Measurements from ENCODE around the gene DVL2.

- TF ChIP-seq POLR2AphosphoS5 (IDR thresholded peaks at IDR 0.05; ENCODE audit: low read depth, low read length), result no peak
- TF ChIP-seq, protein P1, sequence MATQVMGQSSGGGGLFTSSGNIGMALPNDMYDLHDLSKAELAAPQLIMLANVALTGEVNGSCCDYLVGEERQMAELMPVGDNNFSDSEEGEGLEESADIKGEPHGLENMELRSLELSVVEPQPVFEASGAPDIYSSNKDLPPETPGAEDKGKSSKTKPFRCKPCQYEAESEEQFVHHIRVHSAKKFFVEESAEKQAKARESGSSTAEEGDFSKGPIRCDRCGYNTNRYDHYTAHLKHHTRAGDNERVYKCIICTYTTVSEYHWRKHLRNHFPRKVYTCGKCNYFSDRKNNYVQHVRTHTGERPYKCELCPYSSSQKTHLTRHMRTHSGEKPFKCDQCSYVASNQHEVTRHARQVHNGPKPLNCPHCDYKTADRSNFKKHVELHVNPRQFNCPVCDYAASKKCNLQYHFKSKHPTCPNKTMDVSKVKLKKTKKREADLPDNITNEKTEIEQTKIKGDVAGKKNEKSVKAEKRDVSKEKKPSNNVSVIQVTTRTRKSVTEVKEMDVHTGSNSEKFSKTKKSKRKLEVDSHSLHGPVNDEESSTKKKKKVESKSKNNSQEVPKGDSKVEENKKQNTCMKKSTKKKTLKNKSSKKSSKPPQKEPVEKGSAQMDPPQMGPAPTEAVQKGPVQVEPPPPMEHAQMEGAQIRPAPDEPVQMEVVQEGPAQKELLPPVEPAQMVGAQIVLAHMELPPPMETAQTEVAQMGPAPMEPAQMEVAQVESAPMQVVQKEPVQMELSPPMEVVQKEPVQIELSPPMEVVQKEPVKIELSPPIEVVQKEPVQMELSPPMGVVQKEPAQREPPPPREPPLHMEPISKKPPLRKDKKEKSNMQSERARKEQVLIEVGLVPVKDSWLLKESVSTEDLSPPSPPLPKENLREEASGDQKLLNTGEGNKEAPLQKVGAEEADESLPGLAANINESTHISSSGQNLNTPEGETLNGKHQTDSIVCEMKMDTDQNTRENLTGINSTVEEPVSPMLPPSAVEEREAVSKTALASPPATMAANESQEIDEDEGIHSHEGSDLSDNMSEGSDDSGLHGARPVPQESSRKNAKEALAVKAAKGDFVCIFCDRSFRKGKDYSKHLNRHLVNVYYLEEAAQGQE (IDR thresholded peaks at IDR 0.05; ENCODE audit: insufficient read depth in 1 of 2, low read depth in 2 of 2, low read length in 2 of 2), result no peak
These were observed 26.2 kb downstream of the DVL2 start for GRCh38 chr17:7208027-7208571.

All from PFSK-1 (cell line).